Stimulated activated CD4-positive, alpha-beta T cell treated with anti-CD3 and anti-CD28 coated beads, Interleukin-15, amount 100 ng/mL, for 24 hours (primary cell): ENCODE measurements around the gene SLC6A11.

Source experiments
- DNase-seq: peaks from one replicate; pipeline ENCODE4 v3.0.0-alpha.2; 2020

Gene SLC6A11

DNA sequence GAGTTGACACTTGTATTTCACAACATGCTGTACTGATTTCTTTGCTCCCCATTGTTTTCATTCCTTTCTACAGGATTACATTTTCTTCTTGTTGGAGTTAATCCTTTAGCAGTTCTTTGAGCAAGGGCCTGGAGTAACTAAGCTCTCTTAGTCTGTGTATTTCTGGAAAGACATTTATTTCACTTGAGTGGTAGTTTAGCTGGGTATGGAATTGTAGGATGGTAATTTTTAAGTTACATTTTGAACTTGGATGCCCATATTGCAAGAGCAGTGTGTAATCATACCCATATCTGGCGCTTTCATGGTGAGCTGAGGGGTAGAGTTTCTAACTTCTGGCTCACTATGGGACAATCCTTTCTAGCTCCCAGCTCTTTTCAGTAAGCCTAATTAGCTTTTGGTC lies 74.6 kb downstream of the SLC6A11 start:
- DNase-seq: no peak

DNA sequence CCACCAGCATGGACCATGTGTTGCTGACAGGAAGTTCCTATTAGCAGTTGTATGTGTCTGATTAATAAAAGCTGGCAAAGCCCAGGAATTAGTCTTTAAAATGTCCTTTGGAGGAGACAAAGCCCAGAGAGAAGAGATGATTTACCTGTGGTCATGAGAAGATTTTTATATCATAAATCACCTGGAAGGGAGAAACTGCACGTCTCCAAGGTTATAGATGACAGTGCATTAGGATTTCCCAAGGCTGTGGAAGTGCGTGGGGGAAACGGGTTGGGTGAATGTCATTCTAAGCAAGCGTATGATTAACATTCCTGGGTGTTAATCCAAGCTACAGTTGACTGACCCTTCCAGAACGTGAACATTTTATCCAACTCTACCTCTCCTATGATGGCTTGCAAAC lies 76.6 kb downstream of the SLC6A11 start:
- DNase-seq: no peak

DNA sequence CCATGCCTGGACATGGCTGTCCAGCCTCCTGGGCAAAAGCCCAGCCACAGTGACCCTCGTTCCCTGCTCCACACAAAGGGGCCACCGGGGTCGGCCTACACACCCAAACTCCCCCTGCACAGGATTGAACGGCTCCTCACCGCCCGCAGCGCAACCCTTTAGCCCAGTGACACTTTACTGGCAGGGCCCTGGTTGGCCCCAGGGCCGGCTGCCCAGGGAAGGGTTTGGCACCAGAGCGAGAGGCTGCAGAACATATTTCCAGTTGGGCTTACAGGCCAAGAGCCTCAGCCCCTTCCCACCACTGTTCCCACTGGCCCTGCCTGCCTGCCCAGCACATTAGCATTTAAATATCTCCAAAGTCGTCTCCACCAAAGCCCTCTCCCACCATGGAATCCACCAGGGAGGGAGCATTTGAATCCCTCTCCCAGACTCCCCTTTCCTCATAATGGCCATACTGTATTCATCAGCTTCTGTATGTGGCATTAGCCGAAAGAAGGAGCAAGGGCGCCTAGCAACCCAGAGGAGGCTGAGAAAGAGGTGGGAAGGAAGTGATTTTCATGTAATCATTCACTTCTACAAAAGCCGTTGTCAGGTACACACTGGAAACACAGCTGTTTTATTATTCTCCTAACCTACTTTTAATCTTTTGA lies 85.4 kb downstream of the SLC6A11 start:
- no peak for DNase-seq

DNA sequence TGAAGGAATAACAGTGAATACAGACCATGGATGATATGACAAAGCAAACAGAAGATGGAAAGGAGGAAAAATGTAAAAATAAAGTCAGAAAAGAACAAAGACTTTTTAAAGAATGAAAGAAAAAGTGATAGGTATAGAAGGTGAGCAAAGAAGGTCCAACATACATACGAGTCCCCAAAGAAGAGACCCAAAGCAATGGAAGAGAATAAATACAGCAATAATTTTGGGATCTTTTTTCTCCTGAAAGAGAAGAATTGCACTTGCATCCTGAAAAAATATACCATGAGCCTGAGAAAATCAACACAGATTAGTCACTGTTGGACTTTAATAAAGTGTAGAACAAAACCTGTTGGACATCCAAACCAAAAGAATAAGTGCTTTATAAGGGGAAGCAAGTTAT lies 91.2 kb downstream of the SLC6A11 start:
- DNase-seq: no peak

DNA sequence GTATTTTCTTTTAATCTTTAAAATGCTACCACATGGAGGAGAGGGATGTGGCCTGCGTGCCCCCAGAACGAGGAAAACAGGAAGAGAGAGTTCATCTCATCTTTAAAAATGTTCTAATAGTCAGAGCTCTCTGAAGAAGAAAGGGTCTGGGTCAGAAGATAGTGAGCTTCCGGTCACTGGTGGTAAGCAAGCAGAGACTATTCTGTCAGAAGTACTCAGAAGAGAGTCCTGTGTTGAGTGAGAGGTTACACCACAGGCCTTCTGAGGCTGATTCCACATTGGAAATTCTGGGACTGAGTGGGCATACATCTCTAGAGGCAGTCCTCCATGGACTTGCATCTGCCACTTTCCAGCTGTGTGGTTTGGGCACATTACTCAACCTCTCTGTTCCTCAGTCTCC lies 94.3 kb downstream of the SLC6A11 start:
- DNase-seq: no peak

DNA sequence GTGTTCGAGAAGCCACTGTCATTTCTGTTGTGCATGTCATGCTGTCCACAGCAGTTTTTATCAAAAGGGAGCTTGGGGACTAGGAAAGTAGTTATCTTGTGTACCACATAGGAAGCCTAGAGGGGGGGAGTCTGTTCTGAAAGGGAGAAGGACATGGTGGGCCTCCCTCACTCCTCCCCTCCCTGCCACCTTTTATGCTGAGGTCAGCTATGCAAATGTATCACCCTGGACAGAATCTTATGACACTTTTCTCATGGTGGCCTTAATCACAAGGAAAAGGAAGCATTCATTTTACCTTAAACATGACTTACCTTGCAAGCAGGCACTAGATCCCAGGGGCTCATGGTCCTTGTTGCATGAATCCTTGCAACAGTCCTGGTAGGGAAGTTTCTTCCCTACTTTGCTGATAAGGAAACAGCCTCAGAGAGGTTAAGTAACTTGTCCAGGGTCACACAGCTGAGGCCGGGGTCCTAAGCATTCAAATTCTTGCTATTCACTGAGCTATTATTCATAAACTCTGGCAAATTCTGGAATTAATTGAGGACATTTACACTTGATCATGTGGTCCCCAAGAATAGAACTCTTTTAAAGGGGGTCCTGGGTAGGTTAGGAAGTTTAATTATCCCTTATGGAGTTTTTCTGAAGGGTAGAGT lies 95.4 kb downstream of the SLC6A11 start:
- DNase-seq: no peak

DNA sequence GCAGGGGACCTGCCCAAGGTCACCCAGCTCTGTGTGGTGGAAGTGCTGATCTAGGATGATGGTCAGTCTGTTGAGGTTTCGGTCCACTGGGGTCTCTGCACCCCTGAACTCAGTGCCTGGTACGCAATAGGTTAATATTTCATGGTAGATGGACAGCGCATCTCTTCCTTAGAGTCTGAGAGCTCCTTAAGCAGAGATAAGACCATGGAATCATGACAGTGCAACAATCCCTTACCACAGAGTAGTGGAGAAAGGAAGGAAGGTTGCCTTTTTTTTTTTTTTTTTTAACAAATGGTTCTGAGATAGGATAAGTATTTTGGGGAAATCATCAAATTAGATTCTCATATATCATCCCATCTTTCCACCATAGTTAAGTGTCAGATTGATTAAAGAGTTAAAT lies 96.8 kb downstream of the SLC6A11 start:
- DNase-seq: no peak

DNA sequence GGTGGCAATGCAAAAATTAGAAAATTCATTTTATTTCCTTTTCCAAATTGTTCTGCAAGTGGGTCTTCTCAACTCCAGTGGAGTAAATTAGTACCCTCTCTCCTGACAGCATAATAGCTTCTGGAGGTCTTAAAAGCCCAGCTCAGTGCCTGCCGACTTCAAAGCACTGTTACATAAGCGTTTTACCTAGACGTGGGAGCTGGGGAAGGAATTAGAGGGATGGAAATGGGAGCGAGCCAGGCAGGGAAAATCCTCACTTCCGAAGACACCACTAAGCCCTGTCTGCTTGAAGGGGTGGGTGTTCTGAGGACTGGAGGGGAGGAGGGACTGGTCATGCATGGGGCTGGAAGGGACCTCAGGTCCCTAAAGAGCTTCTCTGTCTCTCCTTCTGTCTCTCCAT lies 99.3 kb downstream of the SLC6A11 start:
- no peak for DNase-seq

DNA sequence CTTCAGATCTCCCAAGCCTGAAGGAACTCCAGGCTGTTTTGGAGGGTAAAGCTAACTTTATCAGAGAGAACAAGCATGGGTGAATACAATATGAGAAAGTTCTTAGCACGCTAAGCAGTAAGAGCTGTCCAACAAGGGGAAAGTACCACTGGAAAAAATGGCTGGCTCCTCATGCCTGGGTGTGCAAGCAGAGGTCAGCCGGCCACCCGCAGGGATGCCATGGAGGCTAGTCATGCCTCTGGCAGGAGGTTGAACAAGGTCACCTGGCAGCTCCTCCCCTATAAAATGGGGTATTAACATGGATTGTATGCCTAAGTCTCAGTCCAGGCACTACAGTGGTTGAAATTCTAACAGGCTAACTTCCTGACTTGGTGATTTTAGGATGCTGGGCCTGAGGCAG lies 101.1 kb downstream of the SLC6A11 start:
- DNase-seq: no peak

DNA sequence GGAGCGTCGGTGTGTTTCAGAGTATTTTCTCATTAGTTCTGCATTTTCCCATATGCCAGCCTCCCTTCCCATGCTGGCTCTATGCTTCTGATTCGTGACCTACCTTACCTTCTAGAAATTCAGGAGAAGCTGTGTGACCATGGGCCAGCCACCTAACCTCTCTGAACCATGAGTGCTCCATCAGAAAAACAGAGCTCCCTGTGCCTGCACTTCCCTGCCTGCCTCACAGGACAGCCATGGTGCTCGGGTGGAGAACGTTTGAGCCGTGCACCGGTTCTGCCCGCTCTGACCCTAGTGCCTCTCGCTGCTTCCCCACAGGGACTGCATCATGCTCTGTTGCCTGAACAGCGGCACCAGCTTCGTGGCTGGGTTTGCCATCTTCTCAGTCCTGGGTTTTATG lies 102.0 kb downstream of the SLC6A11 start:
- DNase-seq: no peak

DNA sequence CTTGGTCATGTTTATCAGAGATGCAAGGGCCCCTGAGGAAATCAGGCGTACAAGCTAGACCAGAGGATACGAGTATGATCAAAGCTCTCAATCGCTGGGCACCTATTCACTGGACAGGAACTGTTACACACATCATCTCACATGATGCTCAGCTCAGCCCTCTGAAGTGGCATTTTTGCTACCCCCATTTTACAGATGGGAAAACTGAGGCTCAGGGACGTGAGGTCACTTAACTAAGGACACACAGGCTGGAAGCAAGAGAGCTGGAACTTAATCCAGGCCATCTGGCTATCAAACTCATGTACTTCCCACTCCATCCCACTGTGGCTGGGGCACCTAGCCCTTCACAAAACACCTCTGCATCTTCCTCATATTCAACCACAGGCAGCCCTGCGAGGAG lies 103.6 kb downstream of the SLC6A11 start:
- DNase-seq: no peak

DNA sequence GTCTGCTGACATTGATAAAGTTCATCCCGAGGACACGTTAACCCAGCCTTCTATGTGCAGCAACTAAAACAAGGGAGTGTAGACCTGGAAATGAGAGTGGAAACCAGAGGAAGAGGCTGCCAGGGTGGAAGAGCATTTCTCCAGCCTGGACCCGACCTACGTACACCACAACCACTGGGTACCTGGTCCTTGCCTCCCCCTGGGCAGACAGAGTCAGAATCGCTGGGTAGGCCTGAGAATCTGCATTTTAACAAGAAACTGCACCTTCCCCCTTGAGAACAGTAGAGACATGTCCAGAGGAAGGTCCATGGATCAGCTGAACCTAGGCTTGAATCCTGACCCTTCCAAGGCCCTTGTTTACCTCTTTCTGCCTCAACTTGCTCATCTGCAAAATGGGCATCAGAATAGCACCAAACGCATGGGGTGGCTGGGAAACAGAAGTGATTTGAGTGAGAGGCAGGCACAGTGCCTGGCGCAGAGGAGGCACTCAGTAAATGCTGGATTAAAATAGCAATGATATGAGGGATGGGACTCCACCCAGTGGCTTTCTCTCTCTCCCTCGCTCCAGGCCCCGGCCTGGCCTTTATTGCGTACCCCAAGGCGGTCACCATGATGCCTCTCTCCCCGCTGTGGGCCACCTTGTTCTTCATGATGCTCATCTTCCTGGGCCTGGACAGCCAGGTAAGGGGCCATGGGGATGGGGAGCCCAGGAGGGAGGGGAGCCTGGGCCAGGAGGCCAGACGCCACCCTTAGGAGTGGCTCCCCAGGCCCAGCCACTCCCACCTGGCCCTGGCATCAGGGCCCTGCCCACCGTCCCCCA lies 109.6 kb downstream of the SLC6A11 start:
- DNase-seq: no peak

DNA sequence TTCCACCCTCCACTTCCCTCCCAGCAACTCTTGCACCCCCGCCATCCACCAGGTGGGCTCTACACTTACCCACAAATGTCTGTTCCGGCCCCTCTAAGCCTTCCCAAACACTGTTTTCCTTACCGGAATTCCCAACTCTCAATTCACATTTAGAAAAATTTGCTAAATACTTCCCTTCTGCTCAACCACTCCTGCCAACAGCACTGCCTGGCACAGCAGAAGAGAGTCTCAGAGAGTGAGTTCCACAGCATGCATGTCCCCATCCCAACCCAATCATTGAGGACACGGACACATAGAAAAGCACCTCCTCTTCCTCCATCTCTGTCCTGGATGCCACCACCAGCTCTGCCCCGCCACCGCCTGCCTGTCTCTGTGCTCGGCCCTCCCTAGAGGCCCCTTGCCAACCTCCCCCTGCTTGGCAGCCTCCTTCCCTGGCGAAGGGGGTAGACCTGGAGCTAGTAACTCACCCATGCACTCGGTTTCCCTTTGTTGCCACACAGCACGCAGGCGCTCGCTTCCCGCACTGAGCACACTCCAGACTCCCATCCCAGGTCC lies 110.3 kb downstream of the SLC6A11 start:
- no peak for DNase-seq

DNA sequence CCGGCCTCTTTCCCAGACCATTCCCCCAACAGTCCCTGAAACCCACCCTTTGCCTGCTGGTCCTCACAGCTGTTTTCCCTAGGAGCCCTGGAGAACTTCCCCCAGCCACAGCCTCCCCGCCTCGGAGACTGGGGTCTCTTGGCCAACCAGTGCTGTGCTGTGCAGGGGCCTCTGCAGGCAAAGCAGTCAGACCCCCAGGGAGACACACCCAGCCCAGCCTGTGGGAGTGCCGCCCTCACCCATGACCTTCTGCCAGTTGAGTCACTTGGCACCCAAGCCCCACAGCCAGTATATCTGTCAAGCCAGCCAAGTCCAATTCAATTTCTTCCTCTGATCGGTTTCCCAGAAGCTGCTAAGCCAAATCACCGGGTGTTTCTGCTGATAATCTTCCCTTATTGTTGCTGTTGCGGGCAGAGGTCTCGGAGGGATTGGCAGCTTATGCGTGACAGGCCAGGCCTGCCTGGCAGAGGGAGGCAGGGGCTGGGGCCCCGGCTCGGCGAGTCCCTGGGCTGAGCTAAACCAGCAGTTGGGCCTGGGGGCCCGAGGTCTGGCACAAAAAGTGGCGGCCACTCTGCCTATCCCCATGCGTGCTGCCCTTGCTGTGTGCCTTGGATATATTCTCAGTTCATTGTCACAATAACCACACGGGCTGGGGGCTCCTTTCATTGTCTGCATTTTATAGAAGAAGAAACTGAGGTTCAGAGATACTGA lies 110.9 kb downstream of the SLC6A11 start:
- no peak for DNase-seq

DNA sequence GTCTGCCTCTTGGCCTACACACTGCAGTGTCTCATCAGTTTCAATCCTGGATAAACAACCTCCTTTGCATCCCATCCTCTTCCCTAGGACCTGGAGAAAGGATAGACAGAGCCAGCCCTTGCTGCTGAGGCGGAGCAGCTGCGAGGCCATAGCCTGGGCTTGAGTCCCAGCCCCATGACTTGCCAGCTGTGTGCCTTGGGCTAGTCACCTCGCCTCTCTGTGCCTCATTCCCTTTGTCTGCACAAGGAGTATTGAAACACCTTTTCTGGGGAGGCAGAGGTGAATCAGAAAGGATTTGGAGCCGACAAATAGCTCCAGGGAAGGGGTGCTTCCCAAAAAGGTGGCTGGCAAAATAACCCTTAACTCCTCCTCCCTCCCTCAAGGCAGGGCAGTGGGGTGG lies 111.5 kb downstream of the SLC6A11 start:
- no peak for DNase-seq

DNA sequence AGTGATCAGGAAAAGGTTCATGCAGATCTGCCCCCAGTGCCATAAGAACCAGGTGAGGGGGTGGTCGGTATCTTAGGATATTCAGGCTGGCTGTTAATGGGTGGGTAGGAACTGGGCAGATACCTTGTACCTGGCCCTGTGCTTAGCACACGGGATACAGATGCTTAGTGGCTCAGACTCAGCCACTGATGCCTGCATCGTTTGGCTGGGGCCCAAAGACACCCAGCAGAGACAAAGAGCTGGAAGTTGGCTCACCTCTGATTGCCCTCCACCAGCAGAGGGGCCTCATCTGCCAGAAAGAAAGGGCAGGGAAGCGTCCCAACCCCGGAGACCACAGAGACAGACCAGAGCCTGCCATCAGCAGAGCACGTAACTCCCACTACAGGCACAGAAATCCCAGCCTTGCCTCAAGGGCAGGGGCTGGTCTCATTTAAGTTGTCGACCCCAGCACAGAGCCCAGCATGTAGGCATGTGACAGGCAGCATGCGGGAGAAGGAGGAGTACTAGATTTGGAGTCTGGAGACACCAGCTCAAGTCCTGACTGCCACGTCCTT lies 112.5 kb downstream of the SLC6A11 start:
- DNase-seq: no peak

DNA sequence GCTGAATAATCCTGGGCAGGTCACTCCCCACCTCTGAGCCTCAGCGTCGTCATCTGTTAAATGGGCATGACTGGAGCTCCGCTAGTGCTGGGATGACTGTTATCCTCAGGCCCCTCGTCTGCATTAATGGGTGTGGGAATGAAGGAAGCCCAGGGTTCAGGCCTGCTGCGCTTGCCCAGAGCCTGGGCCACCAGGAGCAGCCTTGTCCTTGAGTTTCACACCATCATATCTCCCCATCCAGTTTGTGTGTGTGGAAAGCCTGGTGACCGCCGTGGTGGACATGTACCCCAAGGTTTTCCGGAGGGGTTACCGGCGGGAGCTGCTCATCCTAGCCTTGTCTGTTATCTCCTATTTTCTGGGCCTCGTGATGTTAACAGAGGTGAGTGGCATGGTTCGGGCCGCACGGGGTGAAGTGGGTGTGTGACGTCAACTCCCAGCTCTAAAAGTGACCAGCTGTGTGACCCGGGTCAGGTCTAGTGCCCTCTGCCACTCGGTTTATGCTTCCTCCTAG lies 113.0 kb downstream of the SLC6A11 start:
- no peak for DNase-seq

DNA sequence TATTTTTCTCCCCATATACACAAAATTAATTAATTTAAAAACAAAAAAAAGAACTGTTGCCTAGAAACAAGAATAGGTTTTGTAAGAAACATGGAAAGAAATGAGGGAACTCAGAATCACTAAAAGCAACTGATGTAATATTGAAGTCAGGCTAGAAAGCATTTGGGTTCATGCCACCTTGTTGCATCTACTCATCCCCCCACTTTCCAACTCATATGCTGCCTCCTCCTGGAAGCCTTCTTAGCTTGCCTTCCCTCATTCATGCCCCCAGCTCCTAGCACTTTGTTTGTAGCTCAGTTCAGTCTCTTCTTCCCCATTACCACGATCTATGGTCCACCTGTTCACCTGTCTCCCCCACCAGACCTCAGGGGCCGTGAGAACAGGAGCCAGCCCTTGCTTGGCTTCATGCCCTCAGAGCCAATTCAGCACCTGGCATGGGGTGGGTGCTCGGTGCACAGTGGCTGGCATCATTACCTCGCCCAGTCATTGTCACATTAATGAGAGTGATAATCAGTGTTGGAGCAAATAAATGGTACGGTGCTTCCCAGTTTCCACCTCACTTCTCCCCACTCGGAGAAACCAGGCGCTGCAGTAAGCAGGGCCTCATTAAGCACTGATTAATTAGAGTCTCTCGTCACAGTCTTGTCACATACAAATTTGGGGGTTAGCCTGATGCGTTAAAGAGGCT lies 114.1 kb downstream of the SLC6A11 start:
- DNase-seq: no peak

DNA sequence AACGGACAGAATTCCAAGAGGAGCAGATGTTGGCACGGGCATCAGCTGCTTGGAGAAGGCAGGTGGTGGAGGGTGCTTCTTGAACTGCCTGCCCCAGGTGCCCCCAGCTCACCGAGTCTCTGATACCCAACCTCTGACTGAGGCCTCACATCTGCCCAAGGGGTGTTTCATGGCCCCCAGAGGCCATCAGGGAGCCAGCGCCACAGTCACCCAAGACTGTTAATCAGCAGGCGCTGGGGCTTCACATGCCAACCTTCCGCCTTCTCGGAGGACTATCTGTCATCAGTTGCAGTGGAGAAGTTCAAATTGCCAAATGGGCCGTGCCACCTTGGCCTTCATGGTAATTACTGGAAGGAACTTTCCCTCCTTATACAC lies 114.6 kb downstream of the SLC6A11 start:
- DNase-seq: no peak

DNA sequence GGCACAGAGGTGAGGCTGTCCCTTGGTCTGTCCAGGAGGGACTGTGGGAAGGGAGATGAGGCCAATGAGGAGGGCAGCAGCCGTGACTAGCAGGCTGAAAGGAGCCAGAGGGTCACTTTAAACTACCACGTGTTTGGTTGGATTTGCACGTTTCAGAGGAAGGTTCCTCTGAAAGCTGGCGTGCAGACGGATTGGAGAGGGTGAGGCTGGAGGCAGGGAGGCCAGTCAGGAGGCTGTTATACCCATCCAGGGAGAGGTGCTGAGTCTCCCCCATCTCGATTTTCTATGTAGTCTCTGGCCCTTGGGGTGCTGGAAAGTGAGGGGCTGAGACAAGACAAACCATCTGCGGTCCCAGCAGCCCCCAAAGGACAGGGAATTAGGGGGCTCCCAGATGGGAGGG lies 116.6 kb downstream of the SLC6A11 start:
- DNase-seq: no peak

DNA sequence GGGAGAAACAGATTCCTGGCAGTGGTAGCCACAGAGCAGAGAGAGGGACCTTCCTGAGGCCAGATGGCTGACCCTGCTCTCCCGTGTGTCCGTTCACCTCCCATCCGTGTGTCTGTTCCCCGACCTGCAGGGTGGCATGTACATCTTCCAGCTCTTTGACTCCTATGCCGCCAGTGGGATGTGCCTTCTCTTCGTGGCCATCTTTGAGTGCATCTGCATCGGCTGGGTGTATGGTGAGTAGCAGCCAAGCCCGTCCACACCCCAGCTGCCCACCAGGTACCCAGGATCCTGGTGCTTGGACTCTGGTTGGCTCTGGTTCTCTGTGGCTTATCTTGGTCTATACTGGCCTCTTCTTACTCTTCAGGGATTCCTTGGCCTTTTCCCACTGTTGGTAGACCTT lies 117.0 kb downstream of the SLC6A11 start:
- DNase-seq: no peak

DNA sequence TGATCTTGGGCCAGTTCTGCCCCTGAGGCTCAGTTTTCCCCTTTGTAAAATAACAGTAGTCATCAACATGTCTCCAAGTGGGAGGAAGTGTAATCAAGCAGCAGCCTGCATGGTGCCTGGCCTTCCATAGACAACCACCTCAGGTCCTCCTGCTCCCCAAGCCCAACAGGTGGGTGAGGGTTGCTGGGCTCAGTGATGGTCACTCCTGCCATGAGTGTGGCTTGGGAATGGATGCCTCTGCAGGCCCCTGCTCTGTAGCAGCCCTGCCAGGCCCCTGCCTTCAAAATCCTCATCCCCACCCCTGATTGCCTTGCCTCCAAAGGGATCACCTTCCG lies 117.4 kb downstream of the SLC6A11 start:
- DNase-seq: no peak
